Activated T-cell treated with anti-CD3 and anti-CD28 coated beads for 24 hours (primary cell): ENCODE measurements around the gene CD300LG.
"Not testable (repeated sequence)": the region's sequence is repeated elsewhere in the genome, so short reads cannot be mapped to it uniquely, and the experiment has no call there.

Source experiments
- DNase-seq: peaks from one replicate; pipeline ENCODE4 v3.0.0-alpha.2; 2020; ENCODE audit warnings: low read depth

The CD300LG gene

GRCh38 chr17:43846963-43847371 lies at the start of gene CD300LG:
Gene CD300LG (plus strand): TSS chr17:43847176. CDS start chr17:43847217, 41 bp downstream.
- no peak for DNase-seq

- DNase-seq: not testable (repeated sequence)
Measured at GRCh38 chr17:43798024-43798423, 49.0 kb upstream of the CD300LG start.

- no peak for DNase-seq
Measured at GRCh38 chr17:43799047-43799446, 47.9 kb upstream of the CD300LG start.

- DNase-seq: no peak
Measured at GRCh38 chr17:43800736-43801135, 46.2 kb upstream of the CD300LG start.

GRCh38 chr17:43801844-43802243 lies 45.1 kb upstream of the CD300LG start:
- DNase-seq: no peak

- DNase-seq: no peak
Measured at GRCh38 chr17:43803758-43804157, 43.2 kb upstream of the CD300LG start.

GRCh38 chr17:43805117-43805516 lies 41.9 kb upstream of the CD300LG start:
- no peak for DNase-seq

- no peak for DNase-seq
Measured at GRCh38 chr17:43808076-43808475, 38.9 kb upstream of the CD300LG start.

- no peak for DNase-seq
Measured at GRCh38 chr17:43809121-43809520, 37.9 kb upstream of the CD300LG start.

GRCh38 chr17:43810226-43810715 lies 36.7 kb upstream of the CD300LG start:
- no peak for DNase-seq

GRCh38 chr17:43810823-43811222 lies 36.2 kb upstream of the CD300LG start:
- DNase-seq: no peak

GRCh38 chr17:43812396-43813265 lies 34.3 kb upstream of the CD300LG start:
- DNase-seq: no peak

GRCh38 chr17:43813386-43813785 lies 33.6 kb upstream of the CD300LG start:
- DNase-seq: no peak

- DNase-seq: no peak
Measured at GRCh38 chr17:43814026-43814425, 33.0 kb upstream of the CD300LG start.

- DNase-seq: no peak
Measured at GRCh38 chr17:43814714-43815113, 32.3 kb upstream of the CD300LG start.

- DNase-seq: no peak
Measured at GRCh38 chr17:43816336-43817320, 30.3 kb upstream of the CD300LG start.

GRCh38 chr17:43817826-43818225 lies 29.1 kb upstream of the CD300LG start:
- no peak for DNase-seq

- no peak for DNase-seq
Measured at GRCh38 chr17:43818966-43819365, 28.0 kb upstream of the CD300LG start.

- DNase-seq: no peak
Measured at GRCh38 chr17:43820759-43821158, 26.2 kb upstream of the CD300LG start.

- DNase-seq: no peak
Measured at GRCh38 chr17:43822570-43823190, 24.3 kb upstream of the CD300LG start.

GRCh38 chr17:43823350-43824084 lies 23.5 kb upstream of the CD300LG start:
- DNase-seq: no peak
